ENCODE measurements around the gene SLC25A29.

DNA sequence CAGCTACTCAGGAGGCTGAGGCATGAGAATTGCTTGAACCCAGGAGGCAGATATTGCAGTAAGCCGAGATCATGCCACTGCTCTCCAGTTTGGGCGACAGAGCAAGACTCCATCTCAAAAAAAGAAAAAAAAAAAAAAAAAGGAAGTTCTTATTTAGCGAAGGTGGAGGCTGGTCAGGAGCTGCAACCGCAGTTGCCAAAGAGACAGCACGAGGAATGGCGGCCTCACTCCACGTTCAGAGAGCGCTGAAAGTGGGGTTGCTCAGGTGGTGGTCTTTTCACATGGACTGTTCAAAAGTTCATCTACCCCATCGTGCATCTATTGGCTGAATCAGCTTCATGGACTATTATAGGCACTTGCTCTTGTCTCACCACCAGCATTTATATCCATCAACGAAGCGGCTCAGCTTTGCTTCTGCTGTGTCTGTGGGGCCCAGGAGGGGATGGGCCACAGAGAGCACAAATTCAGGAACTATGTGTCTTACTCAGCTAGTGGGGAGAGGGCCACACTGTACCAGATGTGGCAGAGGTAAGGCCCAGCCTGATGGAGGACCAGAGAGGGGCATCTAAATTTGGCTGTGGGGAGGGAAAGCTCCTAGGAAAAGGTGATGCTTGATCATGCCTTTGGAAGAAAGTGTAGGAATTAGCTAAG is 44.2 kb upstream of the SLC25A29 start:
- no peak for TF ChIP-seq MYC (IDR thresholded peaks at IDR 0.05; ENCODE audit: low read depth, low read length)
- TF ChIP-seq, protein P1, sequence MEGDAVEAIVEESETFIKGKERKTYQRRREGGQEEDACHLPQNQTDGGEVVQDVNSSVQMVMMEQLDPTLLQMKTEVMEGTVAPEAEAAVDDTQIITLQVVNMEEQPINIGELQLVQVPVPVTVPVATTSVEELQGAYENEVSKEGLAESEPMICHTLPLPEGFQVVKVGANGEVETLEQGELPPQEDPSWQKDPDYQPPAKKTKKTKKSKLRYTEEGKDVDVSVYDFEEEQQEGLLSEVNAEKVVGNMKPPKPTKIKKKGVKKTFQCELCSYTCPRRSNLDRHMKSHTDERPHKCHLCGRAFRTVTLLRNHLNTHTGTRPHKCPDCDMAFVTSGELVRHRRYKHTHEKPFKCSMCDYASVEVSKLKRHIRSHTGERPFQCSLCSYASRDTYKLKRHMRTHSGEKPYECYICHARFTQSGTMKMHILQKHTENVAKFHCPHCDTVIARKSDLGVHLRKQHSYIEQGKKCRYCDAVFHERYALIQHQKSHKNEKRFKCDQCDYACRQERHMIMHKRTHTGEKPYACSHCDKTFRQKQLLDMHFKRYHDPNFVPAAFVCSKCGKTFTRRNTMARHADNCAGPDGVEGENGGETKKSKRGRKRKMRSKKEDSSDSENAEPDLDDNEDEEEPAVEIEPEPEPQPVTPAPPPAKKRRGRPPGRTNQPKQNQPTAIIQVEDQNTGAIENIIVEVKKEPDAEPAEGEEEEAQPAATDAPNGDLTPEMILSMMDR (IDR thresholded peaks at IDR 0.05; ENCODE audit: low read depth, low read length), result no peak
